K562 (cell line): ENCODE results near the gene CPN2. TPM values are rescaled to one million over a fixed set of nuclear protein-coding genes. Genes with fewer than 3 reads are reported as not detected.

Experiments used
- GTF2A2 ChIP-seq: IDR thresholded peaks from 2 replicates; pipeline ENCODE4 v1.6.1; 2016; ENCODE audit warnings: mild to moderate bottlenecking, missing genetic modification characterization, missing compliant biosample characterization
- HDGF ChIP-seq: fragments of 450-650 bp; IDR thresholded peaks from 2 replicates; pipeline ENCODE4 v1.6.1; 2016
- ILK ChIP-seq: fragments of 450-650 bp; IDR thresholded peaks from 2 replicates; pipeline ENCODE4 v1.6.1; 2016; ENCODE audit warnings: missing genetic modification characterization, low read depth, mild to moderate bottlenecking, missing compliant biosample characterization, moderate library complexity, borderline replicate concordance
- KLF13 ChIP-seq: fragments of 450-650 bp; IDR thresholded peaks from 2 replicates; pipeline ENCODE4 v1.6.1; 2016; ENCODE audit warnings: missing genetic modification characterization, low read depth, mild to moderate bottlenecking, missing compliant biosample characterization, moderate library complexity, borderline replicate concordance
- POLR2H ChIP-seq: IDR thresholded peaks from 2 replicates; pipeline ENCODE4 v1.6.1; 2016; ENCODE audit warnings: missing genetic modification characterization, low read depth, mild to moderate bottlenecking, control low read depth, missing compliant biosample characterization, moderate library complexity
- TCFL5 ChIP-seq: fragments of 250-450 bp; sonication (Bioruptor Pico); conservative IDR thresholded peaks from 2 replicates; pipeline ENCODE4 v1.6.1; 2021; ENCODE audit warnings: mild to moderate bottlenecking, moderate library complexity, matching md5 sums
- ZNF696 ChIP-seq: fragments of 250-450 bp; sonication (Bioruptor Pico); conservative IDR thresholded peaks from 2 replicates; pipeline ENCODE4 v1.4.0; 2020; ENCODE audit warnings: mild to moderate bottlenecking, moderate library complexity
- ZNF75A ChIP-seq: fragments of 450-650 bp; formaldehyde crosslinking; IDR thresholded peaks from 2 replicates; pipeline ENCODE4 v1.4.0; 2020; ENCODE audit warnings: mild to moderate bottlenecking
- ZNF76 ChIP-seq: fragments of 250-450 bp; sonication (Bioruptor Pico); IDR thresholded peaks from 2 replicates; pipeline ENCODE4 v1.4.0; 2020; ENCODE audit warnings: mild to moderate bottlenecking, moderate library complexity, borderline replicate concordance
- polyA plus RNA-seq, 8 experiments: library from polyadenylated mRNA; depleted of rRNA in 4 of 8; stranded (reverse) in 5 of 8; unstranded in 3 of 8; fragments of >200 nt; fragmentation: Nextera tagmentation in 2 of 8; fragmentation: Illumina TruSeq in 1 of 8; extraction: Ambion mirVana in 2 of 8; extraction: Trizol in 1 of 8; gene quantifications; 2 replicates each; pipeline versions ENCODE4 v1.2.1 to v1.2.3, GENCODE V29; 2011 to 2014; ENCODE audit warnings: inconsistent platforms in 1 of 8, missing spikeins in 1 of 8
- total RNA-seq, 7 experiments: library from RNA; depleted of rRNA in 6 of 7; stranded (reverse); fragments of >200 nt in 6 of 7; fragmentation: Illumina TruSeq in 2 of 7; extraction: Trizol in 2 of 7; gene quantifications; 2 replicates each; pipeline versions ENCODE4 v1.2.1 to v1.2.3, GENCODE V29; 2011 to 2021; ENCODE audit warnings: low replicate concordance in 1 of 7
- TF ChIP-seq, protein P1 (sequence below): fragments of 450-650 bp; IDR thresholded peaks from 2 replicates; pipeline ENCODE4 v1.6.1; 2016; ENCODE audit warnings: low read depth
- TF ChIP-seq, protein P2 (sequence below): fragments of 250-450 bp; sonication (Bioruptor Pico); IDR thresholded peaks from 2 replicates; pipeline ENCODE4 v1.4.0; 2020; ENCODE audit warnings: mild to moderate bottlenecking, moderate library complexity
- TF ChIP-seq, protein P3 (sequence below), 2 experiments: fragments of 450-650 bp; IDR thresholded peaks; 2 replicates each; pipeline ENCODE4 v1.6.1; 2016

CPN2 gene
- total and polyA plus RNA-seq, 9 of the 15 experiments (the other 6 are each of a cell fraction or from before 2014, with no cell fraction given) = not detected

DNA sequence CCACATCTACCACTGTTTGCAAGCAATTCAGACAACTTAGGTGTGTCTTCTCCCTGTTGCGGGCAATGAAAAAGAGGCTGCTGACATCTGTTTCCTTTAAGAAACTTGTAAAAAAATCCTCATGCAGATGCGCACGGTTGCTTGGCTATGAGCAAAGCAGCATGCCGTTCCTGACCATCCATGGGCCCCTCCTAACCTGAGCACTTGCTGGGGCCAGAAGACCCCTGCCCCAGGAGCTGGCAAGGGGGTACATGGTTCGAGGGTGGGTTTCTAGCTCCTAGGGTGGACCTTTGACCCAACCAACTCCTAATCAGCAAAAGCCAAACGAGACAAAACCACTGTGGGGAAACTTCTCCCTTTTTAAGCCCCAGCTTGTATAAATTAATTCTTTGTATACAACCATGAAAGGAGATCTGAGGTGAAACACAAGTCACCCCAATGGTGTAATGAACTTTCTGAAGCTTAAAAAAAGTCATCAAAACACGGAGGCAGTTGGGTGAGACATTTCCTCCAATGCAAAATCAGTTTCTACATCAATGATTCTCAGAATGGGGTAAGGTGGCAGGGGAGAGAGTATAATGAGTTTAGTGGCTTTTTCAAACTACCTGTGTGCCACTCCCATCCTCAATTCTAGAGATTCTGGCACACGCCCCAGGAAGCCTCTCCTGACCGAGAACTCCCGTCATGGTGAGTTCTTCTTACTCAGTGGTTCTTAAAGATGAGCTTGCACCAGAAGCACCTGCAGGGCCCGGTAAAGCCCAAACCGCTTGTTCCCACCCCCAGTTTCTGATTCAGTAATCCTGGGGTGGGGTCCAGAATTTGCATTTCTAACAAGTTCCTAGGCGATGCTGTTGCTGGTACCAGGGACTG lies 44.1 kb downstream of the CPN2 start (continued):
- TF ChIP-seq, protein P1, sequence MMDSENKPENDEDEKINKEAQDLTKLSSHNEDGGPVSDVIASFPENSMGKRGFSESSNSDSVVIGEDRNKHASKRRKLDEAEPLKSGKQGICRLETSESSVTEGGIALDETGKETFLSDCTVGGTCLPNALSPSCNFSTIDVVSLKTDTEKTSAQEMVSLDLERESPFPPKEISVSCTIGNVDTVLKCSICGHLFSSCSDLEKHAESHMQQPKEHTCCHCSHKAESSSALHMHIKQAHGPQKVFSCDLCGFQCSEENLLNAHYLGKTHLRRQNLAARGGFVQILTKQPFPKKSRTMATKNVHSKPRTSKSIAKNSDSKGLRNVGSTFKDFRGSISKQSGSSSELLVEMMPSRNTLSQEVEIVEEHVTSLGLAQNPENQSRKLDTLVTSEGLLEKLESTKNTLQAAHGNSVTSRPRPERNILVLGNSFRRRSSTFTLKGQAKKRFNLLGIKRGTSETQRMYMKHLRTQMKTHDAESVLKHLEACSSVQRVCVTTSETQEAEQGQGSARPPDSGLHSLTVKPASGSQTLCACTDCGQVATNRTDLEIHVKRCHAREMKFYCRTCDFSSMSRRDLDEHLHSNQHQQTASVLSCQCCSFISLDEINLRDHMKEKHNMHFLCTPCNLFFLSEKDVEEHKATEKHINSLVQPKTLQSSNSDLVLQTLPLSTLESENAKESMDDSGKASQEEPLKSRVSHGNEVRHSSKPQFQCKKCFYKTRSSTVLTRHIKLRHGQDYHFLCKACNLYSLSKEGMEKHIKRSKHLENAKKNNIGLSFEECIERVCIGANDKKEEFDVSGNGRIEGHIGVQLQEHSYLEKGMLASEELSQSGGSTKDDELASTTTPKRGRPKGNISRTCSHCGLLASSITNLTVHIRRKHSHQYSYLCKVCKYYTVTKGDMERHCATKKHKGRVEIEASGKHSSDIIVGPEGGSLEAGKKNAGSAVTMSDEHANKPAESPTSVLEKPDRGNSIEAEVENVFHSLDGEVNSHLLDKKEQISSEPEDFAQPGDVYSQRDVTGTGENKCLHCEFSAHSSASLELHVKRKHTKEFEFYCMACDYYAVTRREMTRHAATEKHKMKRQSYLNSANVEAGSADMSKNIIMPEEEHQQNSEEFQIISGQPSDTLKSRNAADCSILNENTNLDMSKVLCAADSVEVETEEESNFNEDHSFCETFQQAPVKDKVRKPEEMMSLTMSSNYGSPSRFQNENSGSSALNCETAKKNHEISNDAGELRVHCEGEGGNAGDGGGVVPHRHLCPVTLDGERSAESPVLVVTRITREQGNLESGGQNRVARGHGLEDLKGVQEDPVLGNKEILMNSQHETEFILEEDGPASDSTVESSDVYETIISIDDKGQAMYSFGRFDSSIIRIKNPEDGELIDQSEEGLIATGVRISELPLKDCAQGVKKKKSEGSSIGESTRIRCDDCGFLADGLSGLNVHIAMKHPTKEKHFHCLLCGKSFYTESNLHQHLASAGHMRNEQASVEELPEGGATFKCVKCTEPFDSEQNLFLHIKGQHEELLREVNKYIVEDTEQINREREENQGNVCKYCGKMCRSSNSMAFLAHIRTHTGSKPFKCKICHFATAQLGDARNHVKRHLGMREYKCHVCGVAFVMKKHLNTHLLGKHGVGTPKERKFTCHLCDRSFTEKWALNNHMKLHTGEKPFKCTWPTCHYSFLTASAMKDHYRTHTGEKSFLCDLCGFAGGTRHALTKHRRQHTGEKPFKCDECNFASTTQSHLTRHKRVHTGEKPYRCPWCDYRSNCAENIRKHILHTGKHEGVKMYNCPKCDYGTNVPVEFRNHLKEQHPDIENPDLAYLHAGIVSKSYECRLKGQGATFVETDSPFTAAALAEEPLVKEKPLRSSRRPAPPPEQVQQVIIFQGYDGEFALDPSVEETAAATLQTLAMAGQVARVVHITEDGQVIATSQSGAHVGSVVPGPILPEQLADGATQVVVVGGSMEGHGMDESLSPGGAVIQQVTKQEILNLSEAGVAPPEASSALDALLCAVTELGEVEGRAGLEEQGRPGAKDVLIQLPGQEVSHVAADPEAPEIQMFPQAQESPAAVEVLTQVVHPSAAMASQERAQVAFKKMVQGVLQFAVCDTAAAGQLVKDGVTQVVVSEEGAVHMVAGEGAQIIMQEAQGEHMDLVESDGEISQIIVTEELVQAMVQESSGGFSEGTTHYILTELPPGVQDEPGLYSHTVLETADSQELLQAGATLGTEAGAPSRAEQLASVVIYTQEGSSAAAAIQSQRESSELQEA = no peak
- no peak for TF ChIP-seq ZNF696 (CRISPR knock-in tag)
- TF ChIP-seq ILK (tag) = no peak
- no peak for TF ChIP-seq POLR2H (tag)
- no peak for TF ChIP-seq KLF13 (tag)
- no peak for TF ChIP-seq HDGF
- TF ChIP-seq ZNF75A (CRISPR knock-in tag) = no peak
- TF ChIP-seq, protein P2, sequence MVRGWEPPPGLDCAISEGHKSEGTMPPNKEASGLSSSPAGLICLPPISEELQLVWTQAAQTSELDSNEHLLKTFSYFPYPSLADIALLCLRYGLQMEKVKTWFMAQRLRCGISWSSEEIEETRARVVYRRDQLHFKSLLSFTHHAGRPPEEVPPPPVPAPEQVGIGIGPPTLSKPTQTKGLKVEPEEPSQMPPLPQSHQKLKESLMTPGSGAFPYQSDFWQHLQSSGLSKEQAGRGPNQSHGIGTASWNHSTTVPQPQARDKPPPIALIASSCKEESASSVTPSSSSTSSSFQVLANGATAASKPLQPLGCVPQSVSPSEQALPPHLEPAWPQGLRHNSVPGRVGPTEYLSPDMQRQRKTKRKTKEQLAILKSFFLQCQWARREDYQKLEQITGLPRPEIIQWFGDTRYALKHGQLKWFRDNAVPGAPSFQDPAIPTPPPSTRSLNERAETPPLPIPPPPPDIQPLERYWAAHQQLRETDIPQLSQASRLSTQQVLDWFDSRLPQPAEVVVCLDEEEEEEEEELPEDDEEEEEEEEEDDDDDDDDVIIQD (CRISPR knock-in tag) = no peak
- TF ChIP-seq, protein P3, sequence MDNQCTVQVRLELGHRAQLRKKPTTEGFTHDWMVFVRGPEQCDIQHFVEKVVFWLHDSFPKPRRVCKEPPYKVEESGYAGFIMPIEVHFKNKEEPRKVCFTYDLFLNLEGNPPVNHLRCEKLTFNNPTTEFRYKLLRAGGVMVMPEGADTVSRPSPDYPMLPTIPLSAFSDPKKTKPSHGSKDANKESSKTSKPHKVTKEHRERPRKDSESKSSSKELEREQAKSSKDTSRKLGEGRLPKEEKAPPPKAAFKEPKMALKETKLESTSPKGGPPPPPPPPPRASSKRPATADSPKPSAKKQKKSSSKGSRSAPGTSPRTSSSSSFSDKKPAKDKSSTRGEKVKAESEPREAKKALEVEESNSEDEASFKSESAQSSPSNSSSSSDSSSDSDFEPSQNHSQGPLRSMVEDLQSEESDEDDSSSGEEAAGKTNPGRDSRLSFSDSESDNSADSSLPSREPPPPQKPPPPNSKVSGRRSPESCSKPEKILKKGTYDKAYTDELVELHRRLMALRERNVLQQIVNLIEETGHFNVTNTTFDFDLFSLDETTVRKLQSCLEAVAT (IDR thresholded peaks at IDR 0.05) = no peak
- no peak for TF ChIP-seq GTF2A2 (tag)
- no peak for TF ChIP-seq ZNF76 (CRISPR knock-in tag)
- no peak for TF ChIP-seq TCFL5 (CRISPR knock-in tag)
